ENCODE results near the gene ADAMTS13. TPM values are rescaled to one million over a fixed set of nuclear protein-coding genes. Genes with fewer than 3 reads are reported as not detected.

ADAMTS13 gene
- total RNA-seq, 4 donors from 2014 or later: 1.0 to 2.2 (median 1.4) TPM

DNA sequence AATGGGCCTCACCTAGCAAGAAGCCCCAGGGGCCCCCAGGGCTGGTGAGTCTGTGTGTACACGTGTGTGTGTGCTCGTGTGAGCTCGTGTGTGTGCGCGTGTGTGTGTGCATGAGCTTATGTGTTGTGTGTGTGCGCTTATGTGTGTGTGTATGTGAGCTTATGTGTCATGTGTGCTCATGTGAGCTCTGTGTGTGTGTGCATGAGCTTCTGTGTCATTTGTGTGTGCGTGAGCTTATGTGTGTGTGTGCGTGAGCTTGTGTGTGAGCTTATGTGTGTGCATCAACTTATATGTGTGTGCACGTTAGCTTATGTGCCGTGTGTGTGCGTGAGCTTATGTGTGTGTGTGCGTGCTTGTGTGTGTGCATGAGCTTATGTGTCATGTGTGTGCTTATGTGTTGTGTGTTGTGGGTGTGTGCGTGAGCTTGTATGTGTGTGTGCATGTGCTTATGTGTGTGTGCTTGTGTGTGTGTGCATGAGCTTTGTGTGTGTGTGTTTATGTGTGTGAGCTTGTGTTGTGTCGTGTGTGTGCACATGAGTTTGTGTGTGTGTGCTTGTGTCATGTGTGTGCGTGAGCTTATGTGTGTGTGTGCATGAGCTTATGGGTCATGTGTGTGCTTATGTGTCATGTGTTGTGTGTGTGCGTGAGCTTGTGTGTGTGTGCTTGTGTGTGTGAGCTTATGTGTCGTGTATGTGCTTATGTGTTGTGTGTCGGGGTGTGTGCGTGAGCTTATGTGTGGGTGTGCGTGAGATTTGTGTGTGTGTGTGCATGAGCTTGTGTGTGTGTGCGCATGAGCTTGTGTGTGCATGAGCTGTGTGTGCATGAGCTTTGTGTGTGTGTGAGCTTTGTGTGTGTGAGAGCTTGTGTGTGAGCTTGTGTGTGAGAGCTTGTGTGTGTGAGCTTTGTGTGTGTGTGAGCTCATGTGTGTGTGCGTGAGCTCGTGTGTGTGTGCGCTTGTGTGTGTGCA, 73.4 kb downstream of the ADAMTS13 start:
- no peak overlapping the region for H3K4me3 ChIP-seq
- no peaks in the 10 kb centered on the region for H3K36me3 ChIP-seq
- H3K27me3 ChIP-seq: peaks cover 0 to 7% (median 2%) of the 10 kb centered on the region in 3 donors
- no peaks in the 10 kb centered on the region for H3K9me3 ChIP-seq
- DNase-seq: no peak
- H3K4me1 ChIP-seq: peaks cover 14 to 19% of the 10 kb centered on the region in 2 donors
- TF ChIP-seq POLR2A (IDR thresholded peaks at IDR 0.05): no peak
- TF ChIP-seq, protein P1, sequence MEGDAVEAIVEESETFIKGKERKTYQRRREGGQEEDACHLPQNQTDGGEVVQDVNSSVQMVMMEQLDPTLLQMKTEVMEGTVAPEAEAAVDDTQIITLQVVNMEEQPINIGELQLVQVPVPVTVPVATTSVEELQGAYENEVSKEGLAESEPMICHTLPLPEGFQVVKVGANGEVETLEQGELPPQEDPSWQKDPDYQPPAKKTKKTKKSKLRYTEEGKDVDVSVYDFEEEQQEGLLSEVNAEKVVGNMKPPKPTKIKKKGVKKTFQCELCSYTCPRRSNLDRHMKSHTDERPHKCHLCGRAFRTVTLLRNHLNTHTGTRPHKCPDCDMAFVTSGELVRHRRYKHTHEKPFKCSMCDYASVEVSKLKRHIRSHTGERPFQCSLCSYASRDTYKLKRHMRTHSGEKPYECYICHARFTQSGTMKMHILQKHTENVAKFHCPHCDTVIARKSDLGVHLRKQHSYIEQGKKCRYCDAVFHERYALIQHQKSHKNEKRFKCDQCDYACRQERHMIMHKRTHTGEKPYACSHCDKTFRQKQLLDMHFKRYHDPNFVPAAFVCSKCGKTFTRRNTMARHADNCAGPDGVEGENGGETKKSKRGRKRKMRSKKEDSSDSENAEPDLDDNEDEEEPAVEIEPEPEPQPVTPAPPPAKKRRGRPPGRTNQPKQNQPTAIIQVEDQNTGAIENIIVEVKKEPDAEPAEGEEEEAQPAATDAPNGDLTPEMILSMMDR (IDR thresholded peaks at IDR 0.05 in 4 of 5, conservative IDR thresholded peaks at IDR 0.05 in 1 of 5): no peak
- intact Hi-C loops (cut with DNase I; ENCODE audit: low total_unique reads): no loop called here
- no peak for ATAC-seq
- no peak overlapping the region for H3K27ac ChIP-seq
- in situ Hi-C loops (cut with MboI; ENCODE audit: low sequenced_read_pairs in 4 of 4): loop anchor here in 1 of 4 donors (25.0 kb wide), 1 partner anchor 308 kb away; no protein-coding TSS in a partner anchor

DNA sequence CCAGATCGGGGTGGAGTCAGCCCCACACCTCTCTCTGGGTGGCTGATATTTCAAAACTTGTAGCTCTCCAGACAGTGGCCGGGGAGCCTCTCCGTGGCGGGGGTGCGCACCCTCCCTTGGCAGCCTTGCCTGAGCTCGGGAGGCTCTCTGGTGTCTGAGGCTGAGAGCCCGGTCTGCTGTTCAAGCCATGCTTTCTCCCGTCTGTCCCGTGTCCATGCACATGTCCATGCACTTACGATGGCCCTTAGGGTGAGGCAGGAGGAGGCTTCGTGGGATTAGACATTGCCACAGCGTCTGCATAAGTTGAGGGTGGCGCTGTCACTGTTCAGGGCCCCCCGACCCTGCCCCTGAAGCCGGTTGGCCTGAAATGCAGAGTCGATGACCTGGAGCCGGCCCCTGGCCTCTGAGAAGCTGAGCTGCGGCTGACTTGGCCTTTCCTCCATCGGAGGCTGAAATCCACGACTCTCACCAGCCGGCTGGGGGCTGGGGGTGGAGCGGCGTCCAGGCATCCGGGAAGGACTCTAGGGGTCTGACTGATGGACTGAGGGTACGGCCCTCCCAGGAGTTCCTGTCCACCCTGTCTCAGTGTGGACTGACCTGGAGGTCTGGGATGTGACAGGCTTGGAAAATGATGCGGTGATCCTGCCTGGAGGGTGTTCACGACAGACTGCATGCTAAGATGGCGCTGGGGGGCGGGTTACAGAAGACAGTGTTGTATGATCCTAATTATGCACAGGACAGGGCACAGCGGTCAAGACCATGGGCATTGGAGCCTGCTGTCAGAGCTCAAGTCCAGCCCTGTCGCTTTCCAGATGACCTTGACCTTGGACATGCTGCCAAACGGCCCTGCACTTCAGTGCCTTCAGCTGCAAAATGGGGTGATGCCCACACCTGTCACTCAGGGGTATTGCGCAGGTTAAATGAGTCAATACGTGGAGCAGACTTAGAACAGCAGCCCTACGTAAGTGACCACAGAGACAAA, 75.0 kb downstream of the ADAMTS13 start:
- H3K4me3 ChIP-seq: no peak overlapping the region
- TF ChIP-seq, protein P1 (IDR thresholded peaks at IDR 0.05 in 4 of 5, conservative IDR thresholded peaks at IDR 0.05 in 1 of 5): no peak
- TF ChIP-seq POLR2A (IDR thresholded peaks at IDR 0.05): no peak
- peaks cover 8 to 9% of the 10 kb centered on the region in 2 donors for H3K4me1 ChIP-seq
- H3K36me3 ChIP-seq: no peaks in the 10 kb centered on the region
- H3K27ac ChIP-seq: no peak overlapping the region
- ATAC-seq (no peak), DNase-seq (no peak)
- intact Hi-C loops (cut with DNase I; ENCODE audit: low total_unique reads): no loop called here
- peaks cover 0 to 7% (median 2%) of the 10 kb centered on the region in 3 donors for H3K27me3 ChIP-seq
- in situ Hi-C loops (cut with MboI; ENCODE audit: low sequenced_read_pairs in 4 of 4): loop anchor here in 1 of 4 donors (25.0 kb wide), 1 partner anchor 310 kb away; no protein-coding TSS in a partner anchor
- peaks cover 0 to 5% (median under 1%) of the 10 kb centered on the region in 3 donors for H3K9me3 ChIP-seq

DNA sequence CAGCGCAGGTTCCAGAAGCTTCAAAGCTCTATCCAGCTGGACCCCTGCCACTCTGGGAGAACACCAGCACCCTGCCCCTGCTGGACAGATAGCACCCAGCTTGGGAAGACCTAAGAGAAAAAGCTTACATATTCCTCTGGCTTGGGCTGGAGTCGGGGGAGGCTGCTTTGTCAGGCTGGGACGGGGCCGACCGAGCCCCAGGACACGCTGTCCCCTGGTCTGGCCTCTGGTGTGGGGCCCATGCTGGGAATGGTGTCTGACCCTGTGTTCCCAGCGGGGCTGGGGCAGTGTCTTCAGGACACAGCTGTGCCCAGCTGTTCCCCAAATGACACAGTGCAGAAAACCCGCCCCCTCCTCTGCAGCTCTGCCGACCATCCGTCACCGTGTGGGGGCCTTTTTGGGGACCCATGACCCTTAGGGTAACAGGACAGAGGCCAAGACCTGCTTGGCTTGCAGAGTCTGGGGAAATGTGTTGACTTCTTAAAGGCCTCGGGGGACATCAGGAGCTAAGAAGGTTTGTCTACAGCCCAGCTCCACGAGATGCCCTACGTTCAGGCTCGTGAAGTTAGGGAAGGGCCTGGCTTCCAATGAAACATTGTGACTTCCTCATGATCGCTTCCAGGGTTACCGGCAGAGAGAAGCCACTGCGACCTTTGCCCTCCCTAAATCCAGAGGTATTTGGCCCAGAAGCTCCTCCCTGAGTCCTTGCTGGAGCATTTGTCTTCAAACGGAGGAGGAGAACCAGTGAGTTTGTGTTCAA, 77.1 kb downstream of the ADAMTS13 start:
- no peak for TF ChIP-seq POLR2A (IDR thresholded peaks at IDR 0.05)
- TF ChIP-seq, protein P1 (IDR thresholded peaks at IDR 0.05 in 4 of 5, conservative IDR thresholded peaks at IDR 0.05 in 1 of 5): no peak
- peak in 1 of 2 donors; percentile 54 for ATAC-seq
- no peak overlapping the region for H3K4me3 ChIP-seq
- no peak for DNase-seq
- in situ Hi-C loops (cut with MboI; ENCODE audit: low sequenced_read_pairs in 4 of 4) (loop anchor here in 1 of 4 donors (25.0 kb wide), 1 partner anchor 312 kb away; no protein-coding TSS in a partner anchor), intact Hi-C loops (cut with DNase I; ENCODE audit: low total_unique reads) (no loop called here)
- H3K36me3 ChIP-seq: no peaks in the 10 kb centered on the region
- peaks cover 0 to 6% (median 3%) of the 10 kb centered on the region in 3 donors for H3K9me3 ChIP-seq
- no peaks in the 10 kb centered on the region for H3K4me1 ChIP-seq
- peaks cover 0 to 7% (median 2%) of the 10 kb centered on the region in 3 donors for H3K27me3 ChIP-seq
- H3K27ac ChIP-seq: peak overlapping the region in 1 of 4 donors; percentile 41

DNA sequence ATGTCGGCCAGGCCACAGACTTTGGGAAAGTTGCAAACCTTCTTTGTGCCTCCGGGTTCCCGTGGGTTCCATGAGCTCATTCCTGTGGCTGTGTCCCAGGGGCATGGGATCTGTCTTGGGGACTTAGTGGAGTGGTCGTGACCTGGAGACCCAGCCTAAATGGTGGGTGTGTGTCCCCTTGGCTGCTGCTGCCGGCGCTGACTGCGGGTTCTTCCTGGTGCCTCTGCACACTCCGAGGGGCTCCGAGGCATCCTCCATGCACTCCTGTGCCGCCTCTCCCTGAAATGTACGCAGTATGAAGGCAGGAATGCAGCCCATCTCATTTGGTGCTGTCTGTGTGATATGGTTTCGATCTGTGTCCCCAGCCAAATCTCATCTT, 77.7 kb downstream of the ADAMTS13 start:
- Histone ChIP-seq H3K36me3 (no peaks in the 10 kb centered on the region), H3K27ac (peak overlapping the region in 1 of 4 donors; percentile 41), H3K27me3 (peaks cover 0 to 7% (median 2%) of the 10 kb centered on the region in 3 donors), H3K4me1 (no peaks in the 10 kb centered on the region), H3K4me3 (no peak overlapping the region), H3K9me3 (peaks cover 0 to 6% (median 3%) of the 10 kb centered on the region in 3 donors)
- DNase-seq (no peak), ATAC-seq (no peak)
- TF ChIP-seq, protein P1 (IDR thresholded peaks at IDR 0.05 in 4 of 5, conservative IDR thresholded peaks at IDR 0.05 in 1 of 5): no peak
- no peak for TF ChIP-seq POLR2A (IDR thresholded peaks at IDR 0.05)
- in situ Hi-C loops (cut with MboI; ENCODE audit: low sequenced_read_pairs in 4 of 4): loop anchor here in 1 of 4 donors (25.0 kb wide), 1 partner anchor 313 kb away; no protein-coding TSS in a partner anchor
- intact Hi-C loops (cut with DNase I; ENCODE audit: low total_unique reads): no loop called here
